Measurements from ENCODE around the gene OR51E2.
"Not testable (repeated sequence)": the region's sequence is repeated elsewhere in the genome, so short reads cannot be mapped to it uniquely, and the experiment has no call there.

Gene OR51E2, protein sequence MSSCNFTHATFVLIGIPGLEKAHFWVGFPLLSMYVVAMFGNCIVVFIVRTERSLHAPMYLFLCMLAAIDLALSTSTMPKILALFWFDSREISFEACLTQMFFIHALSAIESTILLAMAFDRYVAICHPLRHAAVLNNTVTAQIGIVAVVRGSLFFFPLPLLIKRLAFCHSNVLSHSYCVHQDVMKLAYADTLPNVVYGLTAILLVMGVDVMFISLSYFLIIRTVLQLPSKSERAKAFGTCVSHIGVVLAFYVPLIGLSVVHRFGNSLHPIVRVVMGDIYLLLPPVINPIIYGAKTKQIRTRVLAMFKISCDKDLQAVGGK
- long read RNA-seq, donor 1 = 0 reads
- long read RNA-seq, donor 2, partial matches to known transcripts = 0 of 1 reads
- long read RNA-seq, donor 2, other reads (novel, unspliced or antisense) = 0 of 1 reads
- long read RNA-seq, donor 3 = 0 reads
- long read RNA-seq, donor 4 = 0 reads
- long read RNA-seq, donor 5 = 0 reads
- long read RNA-seq, donor 6 = 0 reads
- long read RNA-seq, donor 7, partial matches to known transcripts = 0 of 1 reads
- long read RNA-seq, donor 7, other reads (novel, unspliced or antisense) = 0 of 1 reads
- long read RNA-seq, donor 8 = 0 reads

DNA sequence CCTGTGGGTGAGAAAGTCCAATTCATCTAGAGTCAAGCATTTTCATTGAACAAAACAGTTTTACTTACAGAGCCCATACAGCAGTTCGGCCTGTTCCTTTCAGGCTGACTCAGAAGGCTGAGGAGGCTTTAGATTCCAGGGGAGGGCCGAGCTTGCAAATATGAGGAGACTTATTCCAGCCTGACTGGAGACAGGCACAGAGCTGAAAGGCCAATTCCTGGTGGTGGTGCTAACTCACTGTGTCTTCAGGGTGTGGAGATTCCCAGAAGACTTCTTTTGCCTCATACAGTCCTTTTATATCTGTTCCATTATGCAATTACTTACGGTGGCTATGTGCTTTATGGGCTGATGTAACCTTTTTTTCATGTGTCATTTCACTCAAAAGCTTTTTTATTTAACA is at the start of gene OR51E2:
Gene OR51E2 (minus strand): TSS at position 269 of the 400 bp plus-strand sequence. CDS start 15,142 bp downstream, outside the sequence.
- no peak for DNase-seq

DNA sequence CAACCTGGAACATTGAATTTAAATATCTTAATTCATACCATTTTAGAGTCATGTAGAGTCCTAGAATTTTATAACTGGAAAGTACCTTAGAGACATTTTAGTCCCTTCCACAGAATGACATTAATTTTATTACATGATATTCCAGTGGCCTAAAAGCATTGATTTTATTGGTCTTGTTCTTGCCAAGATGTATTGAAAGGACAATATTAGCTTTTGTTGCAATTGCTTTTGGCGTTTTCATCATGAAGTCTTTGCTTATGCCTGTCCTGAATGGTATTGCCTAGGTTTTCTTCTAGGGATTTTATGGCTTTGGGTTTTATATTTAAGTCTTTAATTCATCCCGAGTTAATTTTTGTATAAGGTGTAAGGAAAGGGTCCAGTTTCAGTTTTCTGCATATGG is 43.1 kb upstream of the OR51E2 start:
- DNase-seq = no peak

DNA sequence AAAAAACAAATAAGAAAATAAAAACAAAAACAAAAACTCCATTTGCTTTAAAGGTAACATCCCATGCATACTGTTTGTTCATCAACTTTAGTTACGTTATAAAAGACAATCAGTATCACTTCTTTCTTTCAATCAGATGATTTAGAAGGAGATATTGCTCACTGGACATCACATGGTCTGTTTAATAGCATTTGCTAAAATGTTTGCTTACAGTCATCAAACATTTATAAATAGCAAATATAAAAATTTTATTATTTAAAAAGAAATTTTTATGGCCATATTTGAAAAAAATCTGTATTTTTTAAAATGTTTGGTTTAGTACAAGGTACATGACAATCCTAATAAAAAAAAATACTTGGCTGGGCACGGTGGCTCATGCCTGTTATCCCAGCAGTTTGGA is 29.5 kb upstream of the OR51E2 start:
- no peak for DNase-seq

DNA sequence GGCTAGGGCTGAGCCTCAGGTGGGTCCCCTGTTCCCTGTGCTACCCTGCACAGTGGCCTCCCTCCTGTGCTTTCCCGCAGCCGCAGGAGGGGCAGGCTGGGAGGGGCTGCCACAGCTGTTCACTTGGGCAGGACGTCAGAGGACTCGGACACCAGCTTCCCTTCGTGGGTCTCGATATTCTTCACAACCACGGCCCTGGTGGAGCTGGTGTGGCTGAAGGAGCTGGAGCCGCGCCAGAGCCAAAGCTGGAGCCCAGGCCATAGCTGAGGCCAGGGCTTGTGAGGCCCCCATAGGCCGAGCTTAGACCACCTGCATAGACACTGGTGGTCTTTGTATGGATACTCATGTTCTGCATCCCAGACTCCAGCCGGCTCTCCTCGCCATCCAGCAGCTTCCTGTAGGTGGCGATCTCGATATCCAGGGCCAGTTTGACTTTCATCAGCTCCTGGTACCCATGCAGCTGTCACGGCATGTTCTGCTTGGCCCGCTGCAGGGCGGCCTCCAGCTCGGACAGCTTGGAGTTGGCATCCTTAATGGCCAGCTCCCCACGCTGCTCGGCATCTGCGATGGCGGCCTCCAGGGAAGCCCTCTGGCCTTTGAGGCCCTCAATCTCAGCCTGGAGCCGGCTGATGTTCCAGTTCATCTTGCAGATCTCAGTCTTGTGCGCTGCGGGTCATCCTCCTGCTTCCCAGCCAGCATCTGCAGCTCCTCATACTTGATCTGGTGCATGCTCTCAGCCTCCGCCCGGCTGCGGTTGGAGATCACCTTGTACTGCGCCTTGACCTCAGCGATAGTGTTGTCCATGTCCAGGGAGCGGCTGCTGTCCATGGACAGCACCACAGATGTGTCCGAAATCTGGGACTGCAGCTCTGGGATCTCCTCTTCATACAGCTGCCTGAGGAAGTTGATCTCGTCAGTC is 25.2 kb upstream of the OR51E2 start:
- not testable (repeated sequence) for DNase-seq

DNA sequence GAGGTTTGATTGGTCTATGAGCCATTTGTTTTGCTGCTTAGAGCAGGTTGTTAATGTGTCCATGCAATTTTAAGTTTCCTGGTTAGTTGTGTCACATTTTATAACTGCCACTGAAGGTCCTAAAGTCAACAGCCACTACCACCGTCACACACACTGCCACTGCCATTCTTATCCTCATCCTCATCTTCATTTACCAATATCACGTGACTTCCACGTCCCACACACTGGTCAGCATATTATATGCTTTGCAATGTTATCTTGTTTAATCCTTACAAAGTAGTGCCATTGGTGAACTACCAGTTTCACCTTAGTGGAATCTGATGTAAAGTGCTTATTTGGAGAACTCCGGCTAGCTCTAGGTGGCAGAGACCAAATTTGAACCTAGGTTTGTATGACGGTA is 16.6 kb upstream of the OR51E2 start:
- DNase-seq = no peak

DNA sequence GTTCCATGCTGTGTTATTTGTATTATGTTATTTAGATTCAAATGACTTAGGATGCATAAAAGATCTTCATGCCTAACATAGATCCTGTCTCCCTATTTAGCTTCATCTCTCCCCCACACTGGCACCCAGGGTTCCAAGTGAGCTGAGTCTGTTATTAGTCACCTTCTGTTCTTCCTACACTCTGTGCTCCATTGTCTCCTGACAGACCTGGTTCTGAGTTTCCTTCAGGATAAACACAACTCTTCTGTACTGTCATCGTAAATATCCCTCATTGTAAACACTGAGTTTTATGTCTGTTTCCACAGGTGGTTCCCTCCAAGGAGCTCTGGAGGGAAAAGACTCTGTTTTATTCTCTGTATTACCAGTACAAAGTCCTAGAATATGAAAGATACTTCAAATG is 15.6 kb upstream of the OR51E2 start:
- DNase-seq = no peak

DNA sequence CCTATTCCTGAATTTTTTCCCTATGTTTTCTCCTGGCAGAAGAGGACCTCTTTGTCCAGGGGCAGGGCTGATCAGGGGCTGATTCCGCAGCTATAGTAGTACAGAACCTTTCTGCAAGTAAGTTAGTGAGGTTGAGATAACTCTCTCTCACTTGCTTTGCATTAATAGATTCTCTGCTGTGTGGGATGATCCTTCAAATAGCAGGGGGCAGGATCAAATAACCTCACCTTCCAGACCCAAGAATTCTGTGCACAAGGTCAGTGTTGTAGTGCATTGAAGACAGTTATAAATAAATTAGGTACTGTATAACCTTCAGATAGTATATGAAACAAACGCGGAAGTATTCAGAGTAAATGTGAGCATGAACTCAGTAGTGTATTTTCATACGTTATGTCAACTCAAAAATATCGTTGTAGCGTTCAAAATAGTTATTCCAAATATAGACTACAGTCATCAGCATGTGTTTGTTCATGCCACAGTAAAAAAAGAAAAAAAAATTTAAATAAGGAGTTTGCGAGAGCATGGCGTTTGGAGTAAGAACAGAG is 7.2 kb upstream of the OR51E2 start:
- peak; percentile 56 for DNase-seq

DNA sequence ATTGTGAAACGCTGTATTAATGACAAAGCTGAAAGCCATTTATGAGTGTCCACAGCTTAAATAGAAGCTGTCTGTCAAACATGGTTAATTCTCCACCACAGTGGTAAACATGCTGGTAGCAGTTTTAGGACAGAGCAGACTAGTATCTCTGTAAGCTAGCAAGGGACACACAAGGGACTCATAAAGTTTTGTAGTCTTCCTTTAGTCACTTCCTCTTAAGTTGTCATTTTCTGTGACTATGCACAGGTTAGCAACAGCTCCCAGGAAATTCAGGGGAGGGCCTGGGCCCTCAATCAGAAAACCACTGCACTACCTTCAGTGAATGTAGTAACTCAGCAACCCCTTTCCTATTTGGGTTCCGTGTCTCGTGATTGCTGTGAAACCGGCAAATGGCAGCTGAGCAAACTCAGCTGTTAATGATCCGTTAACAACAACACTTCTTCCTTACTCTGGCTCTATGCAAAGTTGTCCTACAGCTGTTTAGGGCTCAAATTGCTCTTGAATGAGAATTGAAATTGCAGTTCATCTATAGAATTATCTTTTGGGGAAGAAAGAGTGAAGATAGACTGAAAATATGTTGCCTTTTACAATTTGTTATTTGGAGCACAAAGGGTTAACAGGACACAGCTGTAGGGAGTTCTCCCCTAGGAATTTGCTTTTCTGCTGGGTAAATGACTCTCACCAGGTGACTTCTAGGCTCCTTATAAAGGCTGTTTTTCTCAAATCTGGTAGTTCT is 6.6 kb upstream of the OR51E2 start, which contains the start of gene MMP26:
Gene MMP26 (plus strand): TSS at position 731 of the 736 bp plus-strand sequence.
- peak; percentile 64 for DNase-seq

DNA sequence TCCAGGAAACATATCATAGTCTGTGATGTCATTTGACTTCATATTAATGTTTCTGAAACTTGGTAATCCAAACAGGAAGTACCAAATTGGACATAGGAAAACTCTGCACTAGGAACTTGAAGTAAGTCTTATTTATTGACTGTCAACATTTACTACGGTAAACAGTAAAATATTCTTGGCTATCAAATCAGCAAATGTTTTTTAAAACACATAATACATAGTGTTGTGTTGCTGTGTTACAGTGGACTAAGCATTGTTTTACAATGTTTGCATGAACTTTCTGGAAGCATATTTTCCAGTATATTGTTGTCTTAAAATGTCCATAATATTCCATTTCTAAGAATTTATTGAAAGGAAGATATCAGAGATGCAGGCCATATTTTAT is 2.8 kb upstream of the OR51E2 start:
- DNase-seq = no peak

DNA sequence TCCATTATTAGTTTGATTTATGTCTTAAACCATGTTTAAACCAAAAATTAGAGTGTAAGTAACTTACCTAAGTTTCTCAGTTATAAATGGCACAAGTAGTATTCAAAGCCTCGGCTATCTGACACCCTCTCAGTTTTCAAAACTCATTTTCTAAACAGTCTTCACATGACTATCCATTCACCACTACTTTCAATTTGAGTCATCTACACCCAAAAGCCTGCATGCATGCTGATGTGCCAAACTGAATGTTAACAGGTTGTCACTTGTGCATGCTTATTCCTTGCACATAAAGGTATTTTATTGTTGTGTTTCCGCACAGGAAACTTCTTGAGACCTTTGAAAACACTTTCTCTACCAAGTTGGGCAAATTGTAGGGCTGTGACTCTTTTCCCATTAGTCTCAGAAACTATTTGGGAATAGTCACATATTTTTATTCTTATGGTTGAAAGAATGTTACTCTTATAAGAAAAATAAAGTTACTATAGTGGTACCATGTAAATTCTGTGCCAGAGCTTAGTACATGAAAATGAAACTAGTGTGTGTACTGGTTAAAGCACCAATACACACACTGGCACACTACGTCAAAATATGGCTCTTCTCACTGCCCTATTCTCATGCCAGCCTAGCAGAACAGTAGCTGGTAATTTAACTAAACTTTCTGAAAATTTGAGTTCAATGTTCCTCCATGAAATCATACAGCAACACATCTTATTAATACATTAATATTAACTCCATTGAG is 2.2 kb upstream of the OR51E2 start:
- no peak for DNase-seq

DNA sequence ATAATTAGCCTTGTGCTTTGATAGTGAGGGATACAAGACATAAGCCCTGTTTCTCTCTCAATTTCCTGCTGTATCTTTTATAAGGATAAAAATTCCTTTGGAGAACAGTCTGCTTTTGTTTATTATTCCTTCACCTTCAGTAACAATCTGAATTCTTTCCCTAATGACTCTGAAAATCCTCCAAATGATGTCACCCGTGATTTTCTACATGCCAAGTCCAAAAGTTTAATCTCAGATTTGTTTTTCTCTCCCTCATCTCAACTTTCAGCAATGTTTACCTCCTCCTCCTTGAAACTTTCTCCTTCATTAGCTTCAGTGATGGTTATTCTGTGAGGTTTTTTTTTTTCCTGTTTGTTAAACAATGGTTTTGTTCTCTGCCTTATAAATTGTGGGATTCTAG is 2.2 kb downstream of the OR51E2 start:
- no peak for DNase-seq

DNA sequence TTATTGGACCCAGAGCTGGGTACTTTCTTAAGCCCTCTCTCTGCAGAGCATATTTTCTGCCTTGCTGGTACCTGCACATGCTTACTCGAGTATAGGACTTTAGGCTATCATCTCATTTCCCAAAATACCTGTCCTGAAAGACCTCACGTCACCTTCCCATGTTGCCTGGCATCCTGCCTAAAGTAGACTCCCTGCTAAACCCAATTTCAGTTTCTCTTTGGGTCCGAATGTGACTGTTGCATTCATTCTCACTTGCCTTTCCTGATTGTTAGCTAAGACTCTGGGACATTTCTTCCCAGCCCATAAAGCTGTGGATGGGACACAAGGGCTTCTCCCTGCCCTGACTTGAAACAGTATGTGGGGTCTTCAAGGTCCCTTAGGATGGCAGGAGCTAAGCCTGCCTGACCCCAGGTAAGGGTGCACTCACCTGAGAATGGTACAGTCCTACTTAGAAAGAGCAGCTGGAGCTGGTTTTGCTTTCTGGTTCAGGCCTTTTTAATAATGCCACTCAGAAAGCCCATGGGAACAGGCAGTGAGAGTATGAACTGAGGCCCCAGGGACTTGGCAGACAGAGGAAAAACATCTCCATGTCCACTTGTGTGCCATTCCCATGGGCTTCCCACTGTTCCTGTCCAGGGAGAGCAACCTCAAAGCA is 12.9 kb downstream of the OR51E2 start:
- no peak for DNase-seq

DNA sequence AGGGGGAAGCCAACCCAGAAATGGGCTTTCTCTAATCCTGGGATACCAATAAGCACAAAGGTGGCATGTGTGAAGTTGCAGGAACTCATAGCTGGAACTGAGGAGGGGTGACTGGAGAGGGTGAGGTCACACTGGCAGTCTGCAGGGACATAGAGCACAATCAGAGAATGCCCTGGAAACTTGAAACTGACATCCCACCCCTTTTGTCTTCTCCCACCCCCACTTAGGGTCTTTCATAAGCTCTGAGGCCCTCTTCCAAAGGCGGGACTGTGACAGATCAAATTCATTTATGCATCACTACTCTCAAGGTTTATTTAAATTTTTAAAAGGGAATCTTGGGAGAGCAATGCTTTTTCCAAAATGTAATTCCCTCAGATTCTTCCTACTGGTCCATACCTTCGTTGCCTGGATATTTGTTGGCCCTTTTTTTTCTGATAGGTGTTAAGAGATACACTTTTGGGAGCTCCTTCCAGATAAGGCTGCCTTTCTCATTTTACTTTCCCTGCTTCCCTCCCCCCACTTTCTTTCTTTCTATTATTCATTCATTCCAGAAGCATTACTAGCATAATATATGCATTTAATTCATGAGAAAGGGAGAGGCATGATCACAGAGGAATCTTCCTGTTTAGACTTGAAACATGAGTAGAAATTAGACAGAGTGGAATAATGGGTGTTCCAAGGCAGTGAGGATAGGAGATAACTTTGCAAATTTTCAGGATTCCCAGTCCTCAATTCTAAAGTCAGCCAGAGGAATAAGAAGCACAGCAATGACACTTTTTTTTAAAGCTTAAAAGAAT is 14.8 kb downstream of the OR51E2 start:
- DNase-seq = no peak

DNA sequence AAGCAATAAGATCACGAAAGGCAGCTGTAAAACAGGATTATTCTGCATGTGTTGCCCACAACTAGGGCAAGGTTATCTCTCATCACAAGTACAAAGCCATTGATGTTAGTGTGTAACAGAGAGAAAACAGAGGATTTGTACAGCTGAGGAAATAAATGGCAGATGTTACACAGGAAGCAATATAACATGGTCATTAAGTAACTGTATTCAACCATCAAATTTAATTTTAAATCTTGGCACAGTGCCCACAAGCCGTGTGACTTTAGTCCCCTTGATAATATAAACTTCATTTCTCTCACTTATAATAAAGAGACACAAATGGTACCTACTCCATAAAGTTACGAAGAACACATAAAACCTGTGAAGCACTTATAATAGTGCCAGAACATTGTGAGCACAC is 17.3 kb downstream of the OR51E2 start:
- DNase-seq = no peak

DNA sequence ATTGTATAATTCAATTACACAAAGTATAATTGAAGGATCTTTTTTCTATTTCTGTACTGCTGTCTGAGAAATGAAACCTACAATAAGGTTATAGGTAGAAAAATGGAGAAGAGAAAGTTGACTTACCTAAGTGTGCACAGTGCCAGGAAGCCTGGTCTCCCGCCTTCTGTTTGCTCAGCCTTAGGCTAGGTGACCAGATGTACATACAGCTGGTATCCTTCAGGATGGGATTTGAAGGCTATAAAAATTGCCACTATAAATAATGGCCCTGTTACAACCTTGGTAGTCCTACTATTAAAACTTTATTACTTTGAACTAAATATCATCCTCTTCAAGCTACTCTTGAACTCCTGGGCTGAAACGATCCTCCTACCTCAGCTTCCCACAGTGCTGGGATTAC is 19.7 kb downstream of the OR51E2 start:
- no peak for DNase-seq

DNA sequence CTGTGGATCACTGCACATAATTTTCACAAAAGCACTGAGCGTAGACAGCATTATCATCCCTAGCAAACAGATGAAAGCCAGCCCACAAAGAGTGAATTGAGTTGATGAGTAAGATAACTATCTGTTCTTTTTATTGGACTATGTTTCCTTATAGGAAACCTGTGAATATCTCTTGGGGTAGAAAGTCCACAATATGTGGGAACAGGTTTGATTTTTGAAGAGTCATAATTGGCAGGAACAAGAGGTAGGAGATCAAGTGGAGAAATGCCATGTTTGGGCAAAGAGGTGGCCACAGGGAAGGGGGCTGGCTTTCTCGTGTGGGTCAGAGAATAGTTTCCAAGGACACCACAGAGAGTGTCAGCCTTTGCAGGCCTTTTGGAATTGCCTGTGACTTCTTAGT is 23.9 kb downstream of the OR51E2 start:
- DNase-seq = no peak

DNA sequence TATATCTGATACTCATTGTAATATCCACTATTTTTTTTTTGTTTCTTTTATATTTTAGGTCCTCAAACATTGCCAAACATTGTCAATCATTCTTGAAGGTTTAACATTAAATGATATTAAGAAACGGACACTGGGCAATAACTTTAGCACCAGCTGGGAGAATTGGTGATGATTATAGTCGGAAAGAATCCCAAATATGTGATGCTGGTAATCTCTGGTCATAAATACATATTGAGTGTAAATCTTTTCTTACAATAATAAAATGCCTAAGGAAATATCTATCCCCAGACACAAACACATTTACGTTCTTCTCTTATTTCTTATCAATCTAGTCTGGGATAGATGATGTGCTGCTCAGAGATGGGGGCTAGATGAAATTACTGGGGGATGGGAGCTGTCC is 25.2 kb downstream of the OR51E2 start:
- DNase-seq = no peak

DNA sequence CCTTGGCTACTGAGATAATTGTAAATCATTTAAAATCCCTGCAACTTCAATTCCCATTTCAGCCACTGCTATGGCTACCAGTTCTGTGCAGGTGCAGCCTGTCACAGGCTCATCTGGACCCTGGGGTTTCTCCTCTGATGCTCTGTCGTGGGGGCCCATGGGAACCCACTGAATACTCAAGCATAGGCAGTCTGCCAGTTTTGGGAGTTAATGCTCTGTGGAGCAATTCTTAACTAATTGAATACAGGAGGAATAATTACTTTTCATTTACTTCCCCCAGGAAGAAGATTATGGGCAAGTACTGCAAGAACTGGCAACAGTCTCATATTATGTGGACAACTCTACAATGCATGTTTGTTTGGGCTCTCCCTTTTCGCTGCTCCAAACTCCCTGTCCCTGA is 25.9 kb downstream of the OR51E2 start:
- DNase-seq = no peak

DNA sequence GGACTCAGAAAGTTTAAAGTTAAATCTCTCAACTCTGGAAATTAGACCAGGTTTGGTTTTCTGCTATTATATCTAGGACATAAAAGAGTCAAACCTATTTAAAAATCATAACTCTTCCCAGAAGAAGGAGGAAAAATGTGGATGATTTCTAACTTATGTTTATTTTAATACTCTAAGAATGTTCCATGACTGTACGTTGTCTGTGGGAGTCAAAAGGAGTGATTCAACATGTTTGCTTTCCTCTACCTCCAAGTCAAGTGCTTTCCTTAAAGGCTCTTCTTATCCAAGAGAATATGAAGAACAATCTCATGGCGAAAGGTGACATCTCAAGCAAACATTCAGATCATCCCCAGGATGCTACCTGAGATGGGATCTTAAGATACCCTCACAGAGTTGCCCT is 32.2 kb downstream of the OR51E2 start:
- DNase-seq = no peak

DNA sequence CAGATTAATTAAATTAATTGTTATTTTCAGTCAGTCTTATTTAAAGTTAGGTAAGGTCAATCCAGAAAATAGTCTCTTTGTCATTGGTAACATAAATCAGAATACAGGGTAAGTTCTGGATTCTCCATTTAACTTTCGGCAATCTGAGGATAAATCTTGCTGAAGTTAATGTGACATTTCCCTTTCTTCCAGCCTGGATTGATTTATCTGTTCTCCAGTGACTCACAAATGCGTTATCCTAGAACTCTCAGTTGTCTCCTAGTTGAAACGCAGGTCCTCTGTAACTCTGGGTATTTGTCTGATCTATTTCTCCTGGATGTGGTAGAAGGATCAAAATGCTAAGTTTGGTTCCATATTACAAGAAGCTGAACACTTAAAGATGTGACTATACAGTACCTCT is 32.9 kb downstream of the OR51E2 start:
- DNase-seq = no peak

All from right kidney (tissue), 9 donors.